LNCAP (cell line): Measurements from ENCODE around the gene FBXO10.

ENCODE experiments used
- TF ChIP-seq, protein P1 (sequence below): fragments of 450-650 bp; IDR thresholded peaks from 2 replicates; pipeline ENCODE4 v1.5.1; 2017; ENCODE audit warnings: mild to moderate bottlenecking

FBXO10 gene

DNA sequence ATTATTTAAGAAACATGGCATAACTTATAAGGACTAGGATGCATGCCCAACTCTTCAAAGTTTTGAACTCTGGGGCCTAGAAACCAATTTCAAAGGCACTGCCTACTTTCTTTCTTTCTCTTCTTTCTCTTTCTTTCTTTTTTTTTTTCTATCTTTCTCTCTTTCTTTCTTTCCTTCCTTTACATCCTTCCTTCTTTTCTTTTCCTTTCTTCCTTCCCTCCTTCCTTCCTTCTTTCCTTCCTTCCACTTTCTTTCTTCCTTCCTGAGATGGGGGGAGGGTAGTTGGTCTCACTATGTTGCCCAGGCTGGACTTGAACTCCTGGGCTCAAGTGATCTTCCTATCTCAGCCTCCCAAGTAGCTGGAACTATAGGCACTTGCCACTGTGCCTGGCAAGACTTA is 32.1 kb upstream of the FBXO10 start:
- TF ChIP-seq, protein P1, sequence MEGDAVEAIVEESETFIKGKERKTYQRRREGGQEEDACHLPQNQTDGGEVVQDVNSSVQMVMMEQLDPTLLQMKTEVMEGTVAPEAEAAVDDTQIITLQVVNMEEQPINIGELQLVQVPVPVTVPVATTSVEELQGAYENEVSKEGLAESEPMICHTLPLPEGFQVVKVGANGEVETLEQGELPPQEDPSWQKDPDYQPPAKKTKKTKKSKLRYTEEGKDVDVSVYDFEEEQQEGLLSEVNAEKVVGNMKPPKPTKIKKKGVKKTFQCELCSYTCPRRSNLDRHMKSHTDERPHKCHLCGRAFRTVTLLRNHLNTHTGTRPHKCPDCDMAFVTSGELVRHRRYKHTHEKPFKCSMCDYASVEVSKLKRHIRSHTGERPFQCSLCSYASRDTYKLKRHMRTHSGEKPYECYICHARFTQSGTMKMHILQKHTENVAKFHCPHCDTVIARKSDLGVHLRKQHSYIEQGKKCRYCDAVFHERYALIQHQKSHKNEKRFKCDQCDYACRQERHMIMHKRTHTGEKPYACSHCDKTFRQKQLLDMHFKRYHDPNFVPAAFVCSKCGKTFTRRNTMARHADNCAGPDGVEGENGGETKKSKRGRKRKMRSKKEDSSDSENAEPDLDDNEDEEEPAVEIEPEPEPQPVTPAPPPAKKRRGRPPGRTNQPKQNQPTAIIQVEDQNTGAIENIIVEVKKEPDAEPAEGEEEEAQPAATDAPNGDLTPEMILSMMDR: no peak

DNA sequence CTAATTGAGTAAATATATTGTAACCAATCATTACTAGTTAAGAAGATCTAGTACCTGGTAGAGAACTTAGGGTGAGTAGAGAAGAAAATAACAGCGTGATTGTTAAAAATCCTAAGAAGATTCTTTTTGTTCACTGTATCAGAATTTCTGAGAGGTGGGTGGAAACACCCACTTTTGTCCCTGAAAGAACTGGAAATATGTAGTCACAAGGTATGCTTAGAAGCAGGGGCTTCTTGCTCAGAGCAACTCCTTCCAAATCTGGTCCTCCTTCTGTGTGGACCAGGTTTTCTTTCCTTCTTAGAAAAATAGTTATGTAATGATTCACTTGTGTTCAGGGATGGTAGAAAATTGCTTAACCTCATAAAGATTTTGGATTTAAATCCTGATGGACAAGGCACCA is 28.1 kb upstream of the FBXO10 start:
- TF ChIP-seq, protein P1: no peak

DNA sequence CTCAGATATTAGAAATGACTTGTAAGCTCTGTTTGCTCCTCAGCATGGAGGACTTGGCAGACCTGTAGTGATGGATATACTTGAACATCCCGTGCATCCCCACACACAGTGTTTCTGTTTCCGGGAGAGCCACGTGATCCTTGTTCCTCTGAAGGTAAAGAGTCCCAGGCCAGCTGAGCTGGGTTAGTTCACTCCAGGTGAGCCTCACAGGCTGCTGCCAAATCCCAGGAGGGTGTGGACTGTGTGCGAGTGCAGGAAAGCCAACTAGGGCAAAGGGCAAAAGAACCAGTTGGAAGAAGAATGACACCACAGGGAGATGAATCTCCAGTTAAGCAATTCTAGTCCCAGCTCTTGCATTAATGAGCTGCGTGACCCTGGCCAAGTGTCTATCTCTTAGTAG is 26.6 kb upstream of the FBXO10 start:
- TF ChIP-seq, protein P1: no peak

DNA sequence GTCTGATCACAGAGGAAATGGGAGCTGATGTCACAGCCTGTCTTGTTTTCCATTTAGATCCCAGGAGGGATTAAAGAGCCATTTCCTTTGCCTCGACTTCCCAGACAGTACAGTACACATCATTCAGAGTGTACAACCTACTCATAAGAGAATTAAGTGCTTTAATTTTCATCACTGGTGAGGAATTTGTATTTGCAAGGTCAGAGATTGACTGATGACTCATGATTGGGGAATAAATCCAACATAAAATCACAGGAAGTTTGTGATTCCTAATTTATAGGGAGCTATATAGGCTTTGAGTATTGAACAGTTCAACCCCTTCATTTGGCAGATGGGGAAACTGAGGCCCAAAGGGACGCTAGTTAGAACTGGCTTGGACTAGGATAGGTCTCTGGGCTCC is 20.3 kb upstream of the FBXO10 start:
- TF ChIP-seq, protein P1: no peak

DNA sequence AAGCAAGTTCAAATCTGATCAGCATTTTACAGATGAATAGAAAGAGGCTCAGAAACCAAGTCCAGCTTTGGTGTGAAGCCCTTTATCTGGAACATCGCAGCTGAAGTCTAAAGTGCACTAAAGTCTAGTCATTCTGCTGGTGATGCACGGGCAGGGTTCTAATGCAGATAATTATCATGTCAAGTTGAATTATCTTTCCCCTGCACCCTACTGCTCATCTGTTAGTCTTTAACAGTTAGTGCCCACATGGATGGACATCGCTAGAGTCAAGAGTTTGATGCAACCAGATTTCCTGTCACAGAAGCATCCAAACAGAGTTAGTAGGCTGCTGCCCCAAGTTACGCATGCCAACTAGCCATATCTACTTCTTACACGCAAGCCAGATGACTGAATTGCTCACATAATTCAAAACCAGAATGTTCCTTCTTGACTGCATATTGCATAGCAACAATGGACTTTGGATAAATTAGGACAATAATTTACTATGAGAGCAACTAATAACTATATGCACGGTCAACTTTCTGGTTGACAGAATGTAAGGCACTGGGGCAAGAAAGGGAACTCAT is 17.8 kb upstream of the FBXO10 start:
- TF ChIP-seq, protein P1: no peak

DNA sequence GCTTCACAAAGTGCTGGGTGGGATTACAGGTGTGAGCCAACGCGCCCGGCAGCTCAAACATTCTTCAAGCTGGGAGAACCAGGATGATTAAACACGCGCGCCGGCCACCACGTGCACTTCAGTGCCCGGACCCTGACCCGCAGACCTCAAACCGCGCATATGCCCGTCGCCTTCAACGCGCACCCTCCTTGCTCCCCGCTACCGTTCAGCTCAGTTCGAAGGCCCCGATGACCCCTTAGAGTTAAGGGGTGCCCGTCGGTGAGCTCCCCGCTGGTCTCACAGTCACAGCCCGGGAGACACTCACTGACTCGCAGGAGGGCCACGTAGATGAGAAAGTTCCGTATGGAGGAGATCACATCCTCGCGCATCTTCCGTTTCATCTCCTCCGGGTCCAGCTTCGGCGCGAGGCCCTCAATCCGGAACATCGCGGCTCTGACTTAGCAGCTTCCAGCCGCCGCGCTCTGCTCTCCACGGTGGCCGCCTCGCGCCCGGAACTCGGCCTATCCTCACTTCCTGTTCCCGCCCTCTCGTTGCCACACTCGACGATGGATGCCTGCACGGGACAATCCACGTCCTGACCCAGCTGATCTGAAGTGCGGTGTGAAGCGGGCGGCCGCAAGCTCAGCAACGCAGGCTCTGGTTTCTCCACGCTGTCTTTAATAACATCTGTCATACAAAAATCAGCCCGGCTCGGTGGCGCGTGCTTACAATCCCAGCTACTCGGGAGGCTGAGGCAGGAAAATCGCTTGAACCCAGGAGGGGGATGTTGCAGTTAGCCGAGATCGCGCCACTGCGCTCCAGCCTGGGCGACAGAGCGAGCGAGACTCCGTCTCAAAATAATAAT is 16.1 kb upstream of the FBXO10 start, which contains the start of gene TOMM5:
Gene TOMM5 (minus strand): TSS at position 490 of the 844 bp plus-strand sequence. CDS start 65 bp downstream, at position 425.
- TF ChIP-seq, protein P1: no peak

DNA sequence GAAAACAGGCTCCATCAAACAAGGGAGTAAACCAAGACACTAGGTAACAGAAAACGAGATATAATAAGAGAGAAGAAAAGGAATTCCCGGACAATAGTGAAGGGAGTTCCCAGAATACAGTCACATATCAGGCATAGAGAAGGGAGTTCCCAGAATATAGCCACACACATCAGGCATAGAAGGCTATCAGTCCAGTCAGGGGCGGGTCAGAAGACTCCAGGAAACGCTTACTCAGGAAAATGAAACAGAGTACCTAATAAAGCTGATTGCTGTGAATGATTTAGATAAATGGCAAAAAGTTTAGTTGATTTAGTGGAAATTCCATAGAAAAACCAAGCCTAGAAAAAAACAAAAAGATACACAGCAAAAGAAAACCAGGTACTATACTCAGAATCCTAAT is 11.3 kb upstream of the FBXO10 start:
- TF ChIP-seq, protein P1: no peak
